NOMO-1 (cell line): Measurements from ENCODE around the gene ARMC9.
"Not testable (repeated sequence)": the region's sequence is repeated elsewhere in the genome, so short reads cannot be mapped to it uniquely, and the experiment has no call there.

Experiments used
- DNase-seq, 2 experiments: peaks; one replicate each; lab custom pipeline; 2025; ENCODE audit not compliant: unreplicated experiment in 2 of 2; lab: John Stamatoyannopoulos, UW

Gene ARMC9

DNA sequence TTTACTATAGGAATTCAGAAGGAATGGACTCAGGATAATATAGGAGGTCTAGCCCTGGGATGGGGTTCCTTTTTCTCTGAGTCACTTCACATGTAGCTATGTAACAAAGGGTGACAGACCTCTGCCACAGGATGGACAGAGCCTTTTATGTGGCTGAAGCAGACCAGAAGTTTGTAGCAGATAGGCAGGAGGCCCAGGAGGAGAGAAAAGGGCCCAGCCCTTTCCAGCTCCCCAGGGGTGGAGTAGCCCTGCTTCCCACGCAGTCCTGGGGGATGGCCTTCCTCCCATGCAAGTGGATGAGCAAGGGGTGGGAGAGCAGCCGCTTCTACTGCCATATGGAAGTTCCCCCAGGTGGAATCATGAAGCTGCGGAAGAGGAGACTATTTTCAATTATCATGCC lies 40.3 kb downstream of the ARMC9 start:
- DNase-seq = no peak

DNA sequence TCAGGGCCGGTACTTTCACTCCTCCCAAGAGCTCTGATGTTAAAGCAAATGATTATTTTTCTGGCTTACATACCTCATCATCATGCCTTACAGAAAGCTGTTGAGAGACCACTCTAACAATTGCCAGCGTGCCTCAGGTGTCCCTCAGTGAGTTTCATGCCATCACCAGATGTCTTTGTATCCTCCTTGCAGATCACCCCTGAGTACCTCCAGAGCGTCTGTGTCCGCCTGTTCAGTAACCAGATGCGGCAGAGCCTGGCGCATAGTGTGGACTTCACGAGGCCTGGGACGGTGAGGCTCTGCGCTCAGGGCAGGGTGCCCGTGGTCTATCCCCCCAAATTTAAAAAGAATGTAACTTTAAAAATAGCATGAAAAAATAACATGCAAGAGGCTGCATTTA lies 41.3 kb downstream of the ARMC9 start:
- no peak for DNase-seq

DNA sequence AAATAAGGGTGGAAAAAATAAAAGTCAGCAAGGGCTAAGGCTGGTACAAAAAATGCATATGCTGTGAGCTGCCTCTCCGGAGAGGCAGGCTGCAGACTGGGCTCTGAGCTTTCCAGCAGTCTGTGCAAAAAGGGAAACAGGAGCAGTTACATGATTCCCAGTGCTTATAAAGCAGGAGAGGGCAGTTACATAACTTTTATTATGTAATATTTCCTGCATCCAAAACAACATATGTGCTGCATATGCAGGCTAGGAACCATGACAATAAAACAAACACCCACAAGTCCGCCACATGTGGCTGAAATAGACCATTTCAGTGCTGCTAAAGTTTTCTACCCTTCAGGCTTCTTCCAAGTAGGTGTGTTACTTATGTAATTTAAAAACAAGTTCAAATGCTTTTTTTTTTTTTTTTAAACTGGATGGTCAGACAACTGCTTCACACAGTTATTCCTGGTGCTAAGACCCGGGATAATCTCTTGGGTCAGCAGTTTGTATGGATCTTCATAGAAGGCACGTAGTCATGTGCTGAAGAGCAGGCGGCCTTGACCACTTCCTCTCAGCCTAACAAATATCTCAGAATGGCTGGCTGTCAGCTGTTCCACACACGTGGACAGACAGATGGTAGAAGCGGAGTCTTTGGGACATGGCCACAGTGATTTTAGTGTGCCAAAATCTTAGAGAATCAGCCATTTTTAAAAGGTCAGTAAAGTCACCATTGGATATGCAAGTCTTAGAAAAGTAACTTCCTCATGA lies 43.5 kb downstream of the ARMC9 start:
- DNase-seq = peak; percentile 42 to 45

DNA sequence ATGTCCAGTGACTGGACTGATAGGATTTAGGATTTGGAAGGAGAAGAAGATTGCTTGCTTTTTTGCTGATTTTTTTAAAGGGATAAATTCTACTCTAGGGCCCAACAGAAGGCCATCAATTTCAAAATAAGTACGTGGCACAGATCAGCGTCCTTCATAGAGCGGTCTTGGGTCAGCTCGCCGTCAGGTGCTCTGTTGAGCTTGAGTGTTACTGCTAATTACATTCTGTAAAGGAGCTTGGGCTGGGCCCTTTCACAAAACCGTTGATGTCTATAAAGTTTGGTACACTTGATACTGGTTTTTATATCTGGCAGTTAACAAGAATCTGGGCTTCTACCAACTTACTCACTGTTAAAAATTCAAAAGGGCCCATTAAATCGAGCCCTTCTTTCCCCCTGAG lies 45.4 kb downstream of the ARMC9 start:
- no peak for DNase-seq

DNA sequence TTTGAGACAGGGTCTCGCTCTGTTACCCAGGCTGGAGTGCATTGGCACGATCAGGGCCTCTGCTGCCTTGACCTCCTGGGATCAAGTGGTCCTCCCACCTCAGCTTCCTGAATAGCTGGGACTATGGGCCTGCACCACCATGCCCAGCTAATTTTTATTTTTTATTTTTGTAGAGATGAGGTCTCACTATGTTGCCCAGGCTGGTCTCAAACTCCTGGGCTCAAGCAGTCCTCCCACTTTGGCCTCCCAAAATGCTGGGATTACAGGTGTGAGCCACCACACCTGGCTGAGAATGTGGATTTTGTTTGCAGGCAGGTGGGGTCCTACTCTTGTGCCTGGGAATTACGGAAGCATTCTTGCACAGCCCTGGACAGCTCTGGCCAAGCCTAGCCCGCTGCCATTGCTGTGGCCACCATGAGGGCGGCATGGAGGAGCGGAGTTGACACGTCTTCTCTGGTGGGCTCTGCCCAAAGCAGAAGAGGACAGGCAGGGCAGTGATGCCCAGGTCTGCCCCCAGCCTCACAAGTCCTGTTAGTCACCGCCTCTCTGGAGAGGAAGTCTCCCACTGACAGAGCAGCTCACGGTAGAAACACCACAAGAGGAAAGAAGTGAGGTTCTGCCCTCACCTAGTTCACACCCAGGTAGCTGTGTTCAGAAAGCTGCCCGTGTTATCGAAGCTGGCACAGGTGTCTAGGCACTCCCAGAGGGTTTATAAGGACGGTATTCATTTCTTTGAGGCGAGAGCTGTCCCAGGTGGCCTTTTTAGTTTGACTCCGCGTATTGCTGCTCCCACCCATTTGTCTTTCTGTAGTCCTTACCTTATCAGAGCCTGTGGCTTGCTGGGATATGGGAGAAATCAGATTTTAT lies 46.2 kb downstream of the ARMC9 start:
- DNase-seq = no peak

DNA sequence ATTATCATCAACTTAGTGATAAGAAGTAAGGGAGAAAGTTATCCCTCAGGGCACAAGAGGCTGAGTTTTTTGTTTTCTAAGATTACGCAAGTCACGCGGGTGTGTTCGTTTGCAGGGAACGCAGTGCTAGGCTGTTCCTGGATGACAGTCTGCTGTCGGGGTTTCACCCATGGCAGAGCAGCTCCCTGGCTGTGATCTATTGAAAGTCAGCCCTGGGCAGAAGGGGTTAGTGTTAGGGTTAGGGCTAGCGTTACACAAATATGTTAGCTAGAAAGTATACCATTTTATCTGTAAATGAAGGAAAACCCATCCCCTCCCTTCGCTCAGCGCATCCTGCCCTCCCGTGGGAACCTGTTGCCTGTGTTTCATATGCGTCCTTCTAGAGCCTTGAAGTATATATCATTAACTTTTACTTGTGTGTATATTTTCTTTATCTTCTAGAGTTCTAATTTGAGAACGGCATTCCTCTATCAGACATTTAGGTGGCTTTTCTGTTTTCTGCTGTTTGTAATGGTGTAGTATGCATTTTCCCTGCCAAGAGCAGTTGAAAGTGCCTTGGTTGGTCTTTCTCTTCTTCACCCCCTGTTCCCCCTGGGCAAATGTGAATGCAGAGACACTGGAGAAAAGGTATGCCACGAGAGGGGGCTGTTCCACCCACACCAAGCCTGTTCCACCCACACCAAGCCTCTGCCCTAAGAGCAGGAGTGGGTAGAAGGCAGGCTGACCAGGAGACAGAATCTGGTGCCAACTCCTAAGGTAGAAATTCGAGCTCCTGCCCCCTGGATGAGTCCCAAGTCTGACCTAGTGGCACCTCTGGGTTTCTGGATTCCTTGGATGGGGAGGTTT lies 47.0 kb downstream of the ARMC9 start:
- peak; percentile 13 to 31 for DNase-seq

DNA sequence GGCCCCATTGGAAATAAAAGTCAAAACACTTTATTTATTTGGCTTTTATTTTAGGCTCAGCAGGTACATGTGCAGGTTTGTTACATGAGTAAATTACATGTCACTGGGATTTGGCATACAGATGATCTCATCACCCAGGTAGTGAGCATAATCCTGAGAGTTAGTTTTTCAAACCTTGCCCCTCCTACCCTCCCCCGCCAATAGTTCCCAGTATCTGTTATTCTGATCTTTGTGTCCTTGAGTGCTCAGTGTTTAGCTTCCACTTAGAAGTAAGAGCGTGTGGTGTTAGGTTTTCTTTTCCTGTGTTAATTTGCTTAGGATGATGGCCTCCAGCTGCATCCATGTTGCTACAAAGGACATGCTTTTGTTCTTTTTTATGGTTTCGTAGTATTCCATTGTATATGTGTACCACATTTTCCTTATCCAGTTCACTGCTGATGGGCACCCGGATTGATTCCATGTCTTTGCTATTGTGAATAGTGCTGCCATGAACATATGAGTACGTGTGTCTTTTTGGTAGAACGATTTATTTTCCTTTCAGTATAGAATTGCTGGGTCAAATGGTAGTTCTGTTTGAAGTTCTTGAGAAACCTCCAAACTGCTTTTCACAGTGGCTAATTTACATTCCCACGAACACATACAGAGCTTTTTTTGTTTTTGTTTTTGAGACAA lies 47.9 kb downstream of the ARMC9 start:
- DNase-seq = no peak

DNA sequence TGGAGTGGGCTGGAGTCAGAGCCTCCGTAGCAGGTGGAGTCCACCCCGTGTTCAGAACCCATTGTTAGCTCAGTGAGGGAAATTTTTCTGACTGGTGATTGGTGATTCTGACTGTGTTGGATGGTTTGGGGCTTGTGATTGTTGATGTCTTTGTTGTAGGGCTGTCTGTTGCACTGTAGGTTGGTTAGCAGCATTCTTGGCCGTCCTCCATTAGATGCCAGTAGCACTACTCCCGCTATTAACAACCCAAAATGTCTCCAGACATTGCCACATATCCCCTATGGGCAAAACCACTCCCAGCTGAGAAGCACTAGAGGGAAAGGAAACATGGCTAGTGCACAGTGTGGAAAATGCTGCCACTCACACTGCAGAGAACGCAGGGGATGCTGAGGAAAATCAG lies 51.7 kb downstream of the ARMC9 start:
- DNase-seq = no peak

DNA sequence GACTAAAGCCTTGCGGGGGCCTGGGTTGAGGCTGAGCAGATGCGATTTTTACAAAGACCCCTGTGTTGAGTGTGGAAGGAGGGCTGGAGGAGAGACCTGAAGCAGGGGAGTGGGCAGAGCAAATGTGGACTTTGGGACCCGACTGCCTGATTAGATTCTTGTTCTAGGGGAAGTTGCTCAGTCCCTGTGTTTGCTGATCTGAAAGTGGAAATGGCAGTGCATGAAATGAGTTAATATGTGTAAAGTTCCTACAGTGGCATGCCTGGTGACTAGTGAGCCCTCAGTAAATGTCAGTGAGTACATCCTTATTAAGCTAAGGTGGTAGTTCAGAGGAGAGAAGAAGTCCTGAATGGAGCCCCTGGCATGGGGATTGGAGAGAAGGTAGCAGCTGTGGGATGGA lies 52.3 kb downstream of the ARMC9 start:
- DNase-seq = no peak

DNA sequence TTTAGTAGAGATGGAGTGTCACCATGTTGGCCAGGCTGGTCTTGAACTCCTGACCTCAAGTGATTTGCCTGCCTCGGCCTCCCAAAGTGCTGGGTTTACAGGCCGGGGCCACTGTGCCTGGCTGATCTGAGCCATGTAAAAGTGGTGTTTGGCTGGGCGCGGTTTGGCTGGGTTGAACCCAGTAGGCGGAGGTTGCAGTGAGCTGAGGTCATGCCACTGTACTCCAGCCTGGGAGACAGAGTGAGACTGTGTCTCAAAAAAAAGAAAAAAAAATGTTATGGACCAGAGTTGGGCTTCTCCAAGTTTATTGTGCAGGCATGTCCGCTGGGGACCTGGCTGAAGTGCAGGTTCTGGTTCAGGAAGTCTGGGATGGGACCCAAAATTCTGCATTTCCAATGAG lies 54.9 kb downstream of the ARMC9 start:
- DNase-seq = not testable (repeated sequence)

DNA sequence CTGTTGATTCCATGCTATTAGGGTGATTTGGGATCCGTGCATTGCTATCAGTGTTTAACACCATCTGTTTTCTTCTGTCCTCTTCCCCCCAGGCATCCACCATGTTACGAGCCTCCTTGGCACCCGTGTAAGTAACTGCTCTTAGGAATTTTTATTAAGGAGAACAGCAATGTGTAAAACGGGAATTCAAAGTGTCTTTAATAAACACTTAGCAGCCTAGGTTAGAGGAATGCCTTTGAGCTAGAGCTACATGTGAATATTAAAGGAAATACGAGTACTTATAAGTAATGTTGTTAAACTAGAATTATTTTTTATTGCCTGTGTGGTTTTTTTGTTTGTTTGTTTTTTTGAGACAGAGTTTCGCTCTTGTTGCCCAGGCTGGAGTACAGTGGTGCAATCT lies 58.1 kb downstream of the ARMC9 start:
- no peak for DNase-seq

DNA sequence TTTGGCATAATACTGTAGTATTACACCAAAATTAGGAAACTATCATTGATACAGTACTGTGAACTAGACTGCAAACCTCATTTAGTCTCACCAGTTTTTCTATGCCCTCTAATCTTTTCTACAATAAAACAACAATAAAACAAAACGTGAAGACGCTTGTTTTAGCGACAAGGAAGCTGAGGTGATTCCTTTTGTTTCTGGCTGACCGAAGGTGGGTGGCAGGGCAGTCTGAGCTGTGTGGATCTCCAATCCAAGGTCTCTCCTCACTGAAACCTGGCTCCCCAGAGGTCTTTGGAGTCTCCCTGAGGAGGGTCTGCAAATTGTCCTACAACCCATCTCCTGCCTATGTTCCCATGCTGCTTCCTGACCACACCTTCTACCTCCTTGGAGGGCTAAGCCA lies 59.3 kb downstream of the ARMC9 start:
- no peak for DNase-seq

DNA sequence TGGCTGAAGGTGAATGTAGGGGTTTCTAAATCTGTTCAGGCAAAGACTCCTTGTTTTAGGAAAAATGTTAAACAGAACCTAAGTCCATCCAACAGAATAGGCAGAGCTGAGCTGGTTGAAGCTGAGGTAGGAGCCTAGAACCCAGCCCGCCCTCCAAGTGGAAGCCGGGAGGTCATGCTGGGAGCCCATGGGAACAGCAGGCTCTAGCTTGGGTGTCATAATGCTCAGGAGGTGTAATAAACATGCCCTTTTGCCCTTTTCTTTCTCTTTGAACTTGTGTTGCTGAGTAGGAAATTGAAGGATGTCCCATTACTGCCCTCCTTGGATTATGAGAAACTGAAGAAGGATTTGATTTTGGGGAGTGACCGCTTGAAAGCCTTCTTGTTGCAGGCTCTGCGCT lies 60.3 kb downstream of the ARMC9 start:
- DNase-seq = no peak

DNA sequence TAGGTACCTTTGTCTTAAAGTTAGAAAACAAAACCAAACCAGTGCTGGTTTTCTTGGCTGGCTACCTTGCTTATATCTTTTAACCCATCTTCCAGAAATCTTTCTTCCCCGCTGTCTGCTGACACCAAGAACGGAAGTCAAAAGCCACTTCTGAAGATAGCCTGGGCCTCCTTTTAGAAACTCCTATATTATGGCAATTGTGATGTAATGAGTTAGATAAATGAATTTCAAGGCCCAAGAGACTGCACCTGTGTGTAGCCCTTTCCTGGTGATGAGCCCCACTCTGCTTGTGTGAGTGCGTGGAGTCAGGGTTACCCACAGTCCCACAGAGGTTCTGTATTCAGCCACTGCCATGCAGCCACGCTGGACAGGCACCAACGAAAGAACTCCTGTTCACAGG lies 60.7 kb downstream of the ARMC9 start:
- no peak for DNase-seq

DNA sequence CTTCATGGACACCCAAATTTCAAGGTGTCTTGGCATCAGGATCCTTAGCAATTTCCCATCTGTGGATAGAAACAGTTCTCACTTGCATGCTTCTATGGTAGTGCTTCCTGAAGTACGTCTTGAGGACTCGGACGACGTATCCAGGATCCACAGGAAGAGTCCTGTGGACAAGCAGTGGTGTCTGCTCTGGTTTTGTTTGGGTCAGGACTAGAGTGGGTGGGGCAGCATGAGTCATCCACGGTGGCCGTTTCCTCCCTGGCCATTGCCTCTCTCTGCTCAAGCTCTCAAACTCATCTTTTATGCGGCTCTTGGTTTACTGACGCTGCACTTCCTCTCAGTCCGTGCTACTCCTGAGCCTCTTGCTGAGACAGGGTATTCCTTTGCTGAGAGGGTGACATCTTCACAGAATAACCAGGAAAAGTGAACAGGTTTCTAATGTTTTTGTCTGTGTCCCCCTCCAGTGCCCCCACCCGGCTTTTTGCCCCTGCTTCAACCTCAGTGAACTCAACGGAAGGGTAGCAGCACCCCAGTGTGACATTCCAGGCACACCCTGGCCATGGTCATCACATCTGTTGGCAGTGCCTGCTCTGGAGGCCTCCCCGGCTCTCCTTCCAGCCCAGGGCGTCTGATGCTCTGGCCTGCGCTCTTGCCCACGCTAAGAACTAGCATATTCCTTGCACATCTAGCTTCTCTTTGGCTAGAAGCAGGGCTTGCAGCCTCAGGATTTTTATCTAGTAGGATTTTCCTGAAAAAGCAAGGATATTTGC lies 62.2 kb downstream of the ARMC9 start:
- DNase-seq = peak; percentile 14 to 40

DNA sequence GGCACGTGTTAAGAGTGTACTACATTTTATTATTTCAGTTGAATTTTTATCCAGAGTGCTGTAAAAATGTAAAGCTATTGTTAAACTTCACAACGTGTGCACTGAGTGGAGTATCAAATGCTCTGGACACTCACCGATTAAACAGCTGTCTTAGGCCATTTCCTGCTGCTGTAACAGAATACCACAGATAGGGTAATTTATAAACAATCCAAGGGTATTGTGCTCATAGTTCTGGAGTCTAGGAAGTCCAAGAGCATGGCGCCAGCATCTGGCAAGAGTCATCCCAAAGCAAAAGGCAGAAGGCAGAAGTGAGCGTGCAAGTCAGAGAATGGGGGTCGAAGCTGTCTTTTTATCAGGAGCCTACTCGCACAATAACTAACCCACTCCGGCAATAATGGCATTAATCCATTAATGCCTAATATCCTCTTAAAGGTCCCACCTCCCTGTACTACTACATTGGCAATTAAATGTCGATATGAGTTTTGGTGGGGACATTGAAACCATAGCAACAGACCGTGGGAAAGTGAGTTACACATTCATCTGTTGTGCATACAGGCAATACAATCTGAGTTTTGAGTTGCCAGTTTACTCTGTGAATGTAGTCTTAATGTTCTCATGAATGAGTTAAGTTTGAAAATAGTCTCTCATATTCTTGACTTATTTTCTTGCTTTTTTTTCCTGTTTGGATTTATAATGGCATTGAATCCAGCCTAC lies 64.8 kb downstream of the ARMC9 start:
- no peak for DNase-seq

DNA sequence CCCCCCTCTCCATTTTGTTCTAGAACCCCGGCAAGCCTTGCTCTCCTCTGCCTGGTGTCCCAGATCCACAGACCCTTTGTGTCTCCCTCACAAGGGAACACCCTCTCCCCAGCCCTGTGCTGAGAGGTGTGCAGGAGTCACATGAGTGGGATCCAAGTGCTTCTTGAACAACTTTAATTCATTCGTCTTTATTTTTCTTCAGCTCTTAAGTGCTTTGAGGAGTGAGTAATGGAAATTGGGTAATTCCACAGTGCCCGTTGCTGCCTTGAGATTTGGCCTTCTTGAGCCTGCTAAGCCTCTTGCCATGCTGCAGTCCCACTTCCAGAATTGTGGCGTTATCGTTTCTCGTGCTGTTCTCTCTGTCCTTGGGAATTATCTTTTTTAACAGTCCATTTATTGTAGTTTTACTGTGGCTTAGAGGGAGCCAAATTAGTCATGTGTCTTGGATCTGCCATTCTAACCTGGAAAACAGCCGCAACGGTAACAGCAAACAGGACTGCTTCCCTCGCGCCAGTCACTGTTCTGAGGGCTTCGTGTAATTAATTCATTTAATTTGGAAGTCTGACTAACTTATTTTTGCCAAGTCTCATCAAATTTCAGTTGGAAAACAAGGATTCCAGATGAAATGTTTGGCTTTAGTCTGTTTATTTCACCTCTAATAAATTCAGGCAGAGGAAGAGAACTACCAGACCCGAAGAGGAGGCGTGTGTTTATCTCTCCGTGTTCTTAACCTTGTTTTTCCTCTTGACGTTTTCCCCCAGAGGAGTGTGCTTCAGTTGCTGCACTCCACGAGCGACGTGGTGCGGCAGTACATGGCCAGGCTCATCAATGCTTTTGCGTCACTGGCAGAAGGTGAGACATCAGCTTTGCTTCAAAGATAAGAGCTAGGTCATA lies 72.0 kb downstream of the ARMC9 start:
- DNase-seq = no peak

DNA sequence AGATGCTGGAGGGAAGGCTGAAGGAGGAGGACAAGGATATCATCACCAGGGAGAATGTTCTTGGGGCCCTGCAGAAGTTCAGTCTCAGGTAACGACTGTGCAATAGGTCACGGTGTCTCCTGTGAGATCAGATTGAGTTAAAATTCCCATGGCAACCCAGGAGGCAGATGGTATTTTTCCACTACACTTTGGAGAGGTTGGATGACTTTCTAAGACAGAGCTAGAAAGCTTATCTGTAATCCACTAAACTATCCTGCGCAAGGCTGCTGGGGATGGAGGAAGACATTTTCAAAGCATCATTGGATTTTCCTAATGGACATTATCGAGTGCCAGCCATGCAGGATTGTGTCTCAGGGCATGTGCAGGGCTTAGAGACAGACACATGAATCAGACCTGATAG lies 74.6 kb downstream of the ARMC9 start:
- no peak for DNase-seq
